Caco-2 (cell line): ENCODE data around the gene PTP4A1. TPM values are rescaled to one million over a fixed set of nuclear protein-coding genes. Genes with fewer than 3 reads are reported as not detected.

Source experiments
- BruUV-seq: library from RNA; stranded (reverse); fragments of 400-500 nt; replicated peaks from 2 replicates; lab custom pipeline; 2021; lab: Mats Ljungman, UMichigan
- CTCF ChIA-PET: fragments of 300-600 bp; sonication (Branson Sonifier 250); formaldehyde crosslinking; loops from one replicate; lab custom pipeline; 2022; ENCODE audit warnings: antibody characterized with exemption; lab: Charles Lee
- POLR2A ChIA-PET: fragments of 300-600 bp; sonication (Branson Sonifier 250); formaldehyde crosslinking; loops from one replicate; lab custom pipeline; 2022; ENCODE audit warnings: antibody characterized with exemption; lab: Charles Lee
- DNase-seq, 2 experiments: peaks; one replicate each; pipeline versions ENCODE4 v3.0.0 to v3.0.0-alpha.2; 2020 to 2022
- H3K27me3 ChIP-seq: replicated peaks from 2 replicates; pipeline ENCODE4 v1.6.0; 2011; ENCODE audit warnings: low read length; ENCODE audit not compliant: control insufficient read depth, insufficient read depth
- H3K36me3 ChIP-seq: 2 replicates; pipeline ENCODE4 v1.5.1; 2011; ENCODE audit warnings: low read length; ENCODE audit not compliant: control insufficient read depth, insufficient read depth
- H3K4me1 ChIP-seq: fragments of 250-450 bp; sonication (Bioruptor Pico); 2 replicates; pipeline ENCODE4 v1.5.1; 2020; ENCODE audit warnings: mild to moderate bottlenecking
- H3K4me3 ChIP-seq: 2 replicates; pipeline ENCODE4 v1.5.1; 2011; ENCODE audit warnings: low read depth, mild to moderate bottlenecking, control low read depth, low read length
- H3K9me3 ChIP-seq: fragments of 250-450 bp; sonication (Bioruptor Pico); 2 replicates; pipeline ENCODE4 v1.5.1; 2020; ENCODE audit warnings: mild to moderate bottlenecking, moderate library complexity
- H3K27ac Mint-ChIP-seq: one replicate; pipeline ENCODE4 v1.8.0; 2022; ENCODE audit warnings: mixed read lengths; ENCODE audit not compliant: unreplicated experiment
- H3K27me3 Mint-ChIP-seq: one replicate; pipeline ENCODE4 v1.8.0; 2022; ENCODE audit warnings: mixed read lengths; ENCODE audit not compliant: insufficient read depth, unreplicated experiment
- H3K36me3 Mint-ChIP-seq: one replicate; pipeline ENCODE4 v1.8.0; 2022; ENCODE audit warnings: mild to moderate bottlenecking, mixed read lengths; ENCODE audit not compliant: insufficient read depth, unreplicated experiment
- H3K4me1 Mint-ChIP-seq: one replicate; pipeline ENCODE4 v1.8.0; 2022; ENCODE audit warnings: low read depth, mixed read lengths; ENCODE audit not compliant: unreplicated experiment
- H3K4me3 Mint-ChIP-seq: one replicate; pipeline ENCODE4 v1.8.0; 2022; ENCODE audit warnings: mild to moderate bottlenecking, moderate library complexity, mixed read lengths; ENCODE audit not compliant: unreplicated experiment
- H3K9me3 Mint-ChIP-seq: one replicate; pipeline ENCODE4 v1.8.0; 2022; ENCODE audit warnings: mixed read lengths; ENCODE audit not compliant: unreplicated experiment
- intact Hi-C: fragments of 100-400 bp; cut with micrococcal nuclease; formaldehyde crosslinking; loops from one replicate; pipeline ENCODE4 v1.10.0; 2022; ENCODE audit not compliant: unreplicated experiment
- total RNA-seq: library from RNA; stranded (reverse); gene quantifications from 2 replicates; pipeline ENCODE4 v1.2.3, GENCODE V29; 2022
- TF ChIP-seq, protein P1 (sequence below), 2 experiments: fragments of 200-600 bp in 1 of 2; IDR thresholded peaks; 1 replicate in 1 of 2; 2 replicates in 1 of 2; pipeline versions ENCODE4 v1.5.1 to v1.8.0; 2011 to 2022; ENCODE audit warnings: antibody characterized with exemption in 1 of 2, control low read depth in 1 of 2, inconsistent platforms in 1 of 2, low read depth in 1 of 2, low read length in 1 of 2, mild to moderate bottlenecking in 1 of 2, moderate library complexity in 1 of 2; ENCODE audit not compliant: insufficient read depth in 1 of 2, severe bottlenecking in 1 of 2, unreplicated experiment in 1 of 2

The PTP4A1 gene
- total RNA-seq, 1 experiment from 2014 or later = 129 TPM

DNA sequence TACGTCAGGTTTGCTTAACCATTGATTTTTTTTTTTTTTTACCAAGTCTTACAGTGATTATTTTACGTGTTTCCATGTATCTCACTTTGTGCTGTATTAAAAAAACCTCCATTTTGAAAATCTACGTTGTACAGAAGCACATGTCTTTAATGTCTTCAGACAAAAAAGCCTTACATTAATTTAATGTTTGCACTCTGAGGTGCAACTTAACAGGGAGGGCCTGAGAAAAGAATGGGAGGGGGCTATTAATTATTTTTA lies 8.4 kb downstream of the PTP4A1 start:
- Histone ChIP-seq H3K4me1 (peaks cover under 1% of the 10 kb centered on the region; the same call in 1 of the 2 replicates), H3K4me3 (no peak overlapping the region), H3K36me3 (peaks cover 4% of the 10 kb centered on the region), H3K9me3 (no peaks in the 10 kb centered on the region), H3K27me3 (no peaks in the 10 kb centered on the region)
- no peak for DNase-seq
- Mint-ChIP-seq H3K36me3 (peaks cover 70% of the 10 kb centered on the region), H3K4me3 (no peak overlapping the region), H3K4me1 (no peaks in the 10 kb centered on the region), H3K9me3 (no peaks in the 10 kb centered on the region), H3K27me3 (no peaks in the 10 kb centered on the region), H3K27ac (no peak overlapping the region)
- POLR2A ChIA-PET = no interaction called here
- intact Hi-C loops = no loop called here
- TF ChIP-seq, protein P1, sequence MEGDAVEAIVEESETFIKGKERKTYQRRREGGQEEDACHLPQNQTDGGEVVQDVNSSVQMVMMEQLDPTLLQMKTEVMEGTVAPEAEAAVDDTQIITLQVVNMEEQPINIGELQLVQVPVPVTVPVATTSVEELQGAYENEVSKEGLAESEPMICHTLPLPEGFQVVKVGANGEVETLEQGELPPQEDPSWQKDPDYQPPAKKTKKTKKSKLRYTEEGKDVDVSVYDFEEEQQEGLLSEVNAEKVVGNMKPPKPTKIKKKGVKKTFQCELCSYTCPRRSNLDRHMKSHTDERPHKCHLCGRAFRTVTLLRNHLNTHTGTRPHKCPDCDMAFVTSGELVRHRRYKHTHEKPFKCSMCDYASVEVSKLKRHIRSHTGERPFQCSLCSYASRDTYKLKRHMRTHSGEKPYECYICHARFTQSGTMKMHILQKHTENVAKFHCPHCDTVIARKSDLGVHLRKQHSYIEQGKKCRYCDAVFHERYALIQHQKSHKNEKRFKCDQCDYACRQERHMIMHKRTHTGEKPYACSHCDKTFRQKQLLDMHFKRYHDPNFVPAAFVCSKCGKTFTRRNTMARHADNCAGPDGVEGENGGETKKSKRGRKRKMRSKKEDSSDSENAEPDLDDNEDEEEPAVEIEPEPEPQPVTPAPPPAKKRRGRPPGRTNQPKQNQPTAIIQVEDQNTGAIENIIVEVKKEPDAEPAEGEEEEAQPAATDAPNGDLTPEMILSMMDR (IDR thresholded peaks at IDR 0.05; ENCODE audit: insufficient read depth in 1 of 2, low read depth in 1 of 2, low read length in 1 of 2, severe bottlenecking in 1 of 2, unreplicated experiment in 1 of 2) = no peak
- CTCF ChIA-PET = no interaction called here
- no TSS peak for BruUV-seq

DNA sequence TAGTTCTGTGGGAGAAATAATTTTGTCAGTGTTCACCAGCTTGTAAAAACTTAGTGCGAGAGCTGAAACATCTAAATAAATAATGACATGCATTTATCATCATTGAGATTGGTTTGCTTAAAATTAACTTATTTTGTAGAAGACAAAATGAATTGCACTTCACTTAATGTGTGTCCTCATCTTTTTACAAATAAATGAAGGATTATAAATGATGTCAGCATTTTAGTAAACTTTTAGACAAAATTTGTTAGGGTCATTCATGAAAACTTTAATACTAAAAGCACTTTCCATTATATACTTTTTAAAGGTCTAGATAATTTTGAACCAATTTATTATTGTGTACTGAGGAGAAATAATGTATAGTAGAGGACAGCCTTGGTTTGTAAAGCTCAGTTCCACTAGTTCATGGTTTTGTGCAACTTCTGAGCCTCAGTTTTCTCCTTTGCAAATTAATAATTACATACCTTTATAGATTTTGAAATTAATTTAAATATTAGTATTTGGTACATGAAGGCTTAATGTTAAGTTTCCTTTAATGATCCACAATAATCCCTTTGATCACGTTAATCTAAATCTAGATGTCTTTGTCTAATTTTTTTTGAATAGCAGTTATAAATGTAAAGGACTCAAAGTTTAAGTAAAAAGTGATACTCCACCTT lies 9.2 kb downstream of the PTP4A1 start:
- TF ChIP-seq, protein P1 (IDR thresholded peaks at IDR 0.05; ENCODE audit: insufficient read depth in 1 of 2, low read depth in 1 of 2, low read length in 1 of 2, severe bottlenecking in 1 of 2, unreplicated experiment in 1 of 2) = no peak
- no peaks in the 10 kb centered on the region for H3K27me3 Mint-ChIP-seq
- no peaks in the 10 kb centered on the region for H3K9me3 ChIP-seq
- H3K36me3 ChIP-seq = peaks cover 4% of the 10 kb centered on the region
- intact Hi-C loops = no loop called here
- H3K27ac Mint-ChIP-seq = no peak overlapping the region
- no TSS peak for BruUV-seq
- no peaks in the 10 kb centered on the region for H3K9me3 Mint-ChIP-seq
- no peaks in the 10 kb centered on the region for H3K4me1 Mint-ChIP-seq
- CTCF ChIA-PET = no interaction called here
- peaks cover 65% of the 10 kb centered on the region for H3K36me3 Mint-ChIP-seq
- no peaks in the 10 kb centered on the region for H3K27me3 ChIP-seq
- DNase-seq = no peak
- H3K4me3 ChIP-seq = no peak overlapping the region
- no peak overlapping the region for H3K4me3 Mint-ChIP-seq
- POLR2A ChIA-PET = no interaction called here
- no peaks in the 10 kb centered on the region for H3K4me1 ChIP-seq

GRCh38 chr6:63582579-63583231 lies 10.4 kb downstream of the PTP4A1 start:
- CTCF ChIA-PET = no interaction called here
- no peak overlapping the region for H3K4me3 Mint-ChIP-seq
- Histone ChIP-seq H3K9me3 (no peaks in the 10 kb centered on the region), H3K36me3 (peaks cover 4% of the 10 kb centered on the region), H3K27me3 (no peaks in the 10 kb centered on the region), H3K4me1 (no peaks in the 10 kb centered on the region), H3K4me3 (no peak overlapping the region)
- TF ChIP-seq, protein P1 (IDR thresholded peaks at IDR 0.05; ENCODE audit: insufficient read depth in 1 of 2, low read depth in 1 of 2, low read length in 1 of 2, severe bottlenecking in 1 of 2, unreplicated experiment in 1 of 2) = no peak
- POLR2A ChIA-PET = no interaction called here
- no peaks in the 10 kb centered on the region for H3K27me3 Mint-ChIP-seq
- H3K27ac Mint-ChIP-seq = no peak overlapping the region
- intact Hi-C loops = no loop called here
- H3K36me3 Mint-ChIP-seq = peaks cover 53% of the 10 kb centered on the region
- no TSS peak for BruUV-seq
- no peaks in the 10 kb centered on the region for H3K4me1 Mint-ChIP-seq
- H3K9me3 Mint-ChIP-seq = no peaks in the 10 kb centered on the region
- DNase-seq = no peak
